ENCODE measurements around the gene UGP2. TPM values are rescaled to one million over a fixed set of nuclear protein-coding genes. Genes with fewer than 3 reads are reported as not detected.
"Not testable (repeated sequence)": the region's sequence is repeated elsewhere in the genome, so short reads cannot be mapped to it uniquely, and the experiment has no call there.

UGP2 gene
- total RNA-seq, 6 donors from 2014 or later: 99.3 to 162 (median 115) TPM

- no peaks in the 10 kb centered on the region for H3K36me3 ChIP-seq
- no peak overlapping the region for H3K27ac ChIP-seq
- no peak for TF ChIP-seq POLR2AphosphoS5 (IDR thresholded peaks at IDR 0.05)
- no peak for TF ChIP-seq CTCF (IDR thresholded peaks at IDR 0.05)
- TF ChIP-seq EP300 (IDR thresholded peaks at IDR 0.05): no peak
- no peak for TF ChIP-seq POLR2A (IDR thresholded peaks at IDR 0.05)
- ATAC-seq (ENCODE audit: low FRiP score in 2 of 2): no peak
- DNase-seq: no peak
- H3K4me1 ChIP-seq: no peaks in the 10 kb centered on the region
- H3K9me3 ChIP-seq: no peaks in the 10 kb centered on the region
- 95% methylated on average over 6 of the region's 6 CpGs for WGBS, 2 donors
- H3K27me3 ChIP-seq: no peaks in the 10 kb centered on the region
- H3K4me3 ChIP-seq: no peak overlapping the region
Measured at GRCh38 chr2:63801455-63801854, 40.2 kb upstream of the UGP2 start.

- TF ChIP-seq EP300 (IDR thresholded peaks at IDR 0.05) (no peak), POLR2AphosphoS5 (IDR thresholded peaks at IDR 0.05) (no peak), POLR2A (IDR thresholded peaks at IDR 0.05) (no peak), CTCF (IDR thresholded peaks at IDR 0.05) (no peak)
- no peaks in the 10 kb centered on the region for H3K4me1 ChIP-seq
- ATAC-seq (ENCODE audit: low FRiP score in 2 of 2): no peak
- H3K36me3 ChIP-seq: no peaks in the 10 kb centered on the region
- H3K4me3 ChIP-seq: no peak overlapping the region
- no peaks in the 10 kb centered on the region for H3K9me3 ChIP-seq
- H3K27me3 ChIP-seq: no peaks in the 10 kb centered on the region
- H3K27ac ChIP-seq: no peak overlapping the region
- no peak for DNase-seq
Measured at GRCh38 chr2:63805412-63805811, 36.3 kb upstream of the UGP2 start.

GRCh38 chr2:63808036-63808435, 33.7 kb upstream of the UGP2 start:
- not testable (repeated sequence) for DNase-seq; H3K9me3 ChIP-seq; ATAC-seq (ENCODE audit: low FRiP score in 2 of 2); H3K4me3 ChIP-seq; H3K36me3 ChIP-seq; H3K27ac ChIP-seq; H3K27me3 ChIP-seq; H3K4me1 ChIP-seq
- 92 to 98% methylated on average over 1 to 6 of the region's 6 CpGs for WGBS, 2 donors

GRCh38 chr2:63808911-63809310, 32.8 kb upstream of the UGP2 start:
- H3K4me3 ChIP-seq; H3K9me3 ChIP-seq; ATAC-seq (ENCODE audit: low FRiP score in 2 of 2); H3K4me1 ChIP-seq; H3K27ac ChIP-seq; H3K27me3 ChIP-seq; H3K36me3 ChIP-seq: not testable (repeated sequence)
- WGBS, 2 donors: 98 to 99% methylated on average over 16 to 22 of the region's 29 CpGs
- peak in 1 of 2 donors; percentile 70 for DNase-seq

GRCh38 chr2:63811063-63811462, 30.6 kb upstream of the UGP2 start:
- Histone ChIP-seq H3K4me3 (no peak overlapping the region), H3K27ac (no peak overlapping the region), H3K27me3 (no peaks in the 10 kb centered on the region), H3K4me1 (no peaks in the 10 kb centered on the region), H3K9me3 (no peaks in the 10 kb centered on the region), H3K36me3 (no peaks in the 10 kb centered on the region)
- TF ChIP-seq POLR2AphosphoS5 (IDR thresholded peaks at IDR 0.05) (no peak), CTCF (IDR thresholded peaks at IDR 0.05) (no peak), POLR2A (IDR thresholded peaks at IDR 0.05) (no peak), EP300 (IDR thresholded peaks at IDR 0.05) (no peak)
- no peak for DNase-seq
- WGBS, 2 donors: 94 to 96% methylated on average over 3 of the region's 3 CpGs
- no peak for ATAC-seq (ENCODE audit: low FRiP score in 2 of 2)

GRCh38 chr2:63811870-63812269, 29.8 kb upstream of the UGP2 start:
- not testable (repeated sequence) for ATAC-seq (ENCODE audit: low FRiP score in 2 of 2); H3K4me3 ChIP-seq; H3K9me3 ChIP-seq; H3K27ac ChIP-seq; H3K27me3 ChIP-seq; H3K4me1 ChIP-seq; H3K36me3 ChIP-seq; DNase-seq
- WGBS, 2 donors: 94 to 98% methylated on average over 7 of the region's 7 CpGs

GRCh38 chr2:63814114-63814513, 27.6 kb upstream of the UGP2 start:
- WGBS, 2 donors: 75% methylated on average over 1 of the region's 1 CpG
- no peaks in the 10 kb centered on the region for H3K4me1 ChIP-seq
- ATAC-seq (ENCODE audit: low FRiP score in 2 of 2): no peak
- H3K9me3 ChIP-seq: no peaks in the 10 kb centered on the region
- no peaks in the 10 kb centered on the region for H3K36me3 ChIP-seq
- no peaks in the 10 kb centered on the region for H3K27me3 ChIP-seq
- no peak overlapping the region for H3K27ac ChIP-seq
- no peak overlapping the region for H3K4me3 ChIP-seq
- TF ChIP-seq CTCF (IDR thresholded peaks at IDR 0.05) (no peak), POLR2AphosphoS5 (IDR thresholded peaks at IDR 0.05) (no peak), EP300 (IDR thresholded peaks at IDR 0.05) (no peak), POLR2A (IDR thresholded peaks at IDR 0.05) (no peak)
- no peak for DNase-seq

All from upper lobe of left lung (tissue), 6 donors.